Measurements from ENCODE around the gene WAS. TPM values are rescaled to one million over a fixed set of nuclear protein-coding genes. Genes with fewer than 3 reads are reported as not detected.

The WAS gene
- total and polyA plus RNA-seq, 7 donors, result 0.45 to 2.9 (median 0.85) TPM

- WGBS, 3 donors, result 0 to 42% (median 0%) methylated on average over 6 to 8 of the region's 8 CpGs
- Histone ChIP-seq H3K36me3 (ENCODE audit: insufficient read depth in 1 of 2, low read depth in 1 of 2) (peaks cover 0 to 10% of the 10 kb centered on the region in 2 donors), H3K9me3 (no peaks in the 10 kb centered on the region), H3K4me1 (peaks cover 7% of the 10 kb centered on the region), H3K27ac (peak overlapping the region; percentile 87), H3K4me3 (peak overlapping the region; percentile 68), H3K27me3 (ENCODE audit: insufficient read depth in 3 of 3, low read length in 2 of 3) (no peaks in the 10 kb centered on the region)
- TF ChIP-seq, protein P1, sequence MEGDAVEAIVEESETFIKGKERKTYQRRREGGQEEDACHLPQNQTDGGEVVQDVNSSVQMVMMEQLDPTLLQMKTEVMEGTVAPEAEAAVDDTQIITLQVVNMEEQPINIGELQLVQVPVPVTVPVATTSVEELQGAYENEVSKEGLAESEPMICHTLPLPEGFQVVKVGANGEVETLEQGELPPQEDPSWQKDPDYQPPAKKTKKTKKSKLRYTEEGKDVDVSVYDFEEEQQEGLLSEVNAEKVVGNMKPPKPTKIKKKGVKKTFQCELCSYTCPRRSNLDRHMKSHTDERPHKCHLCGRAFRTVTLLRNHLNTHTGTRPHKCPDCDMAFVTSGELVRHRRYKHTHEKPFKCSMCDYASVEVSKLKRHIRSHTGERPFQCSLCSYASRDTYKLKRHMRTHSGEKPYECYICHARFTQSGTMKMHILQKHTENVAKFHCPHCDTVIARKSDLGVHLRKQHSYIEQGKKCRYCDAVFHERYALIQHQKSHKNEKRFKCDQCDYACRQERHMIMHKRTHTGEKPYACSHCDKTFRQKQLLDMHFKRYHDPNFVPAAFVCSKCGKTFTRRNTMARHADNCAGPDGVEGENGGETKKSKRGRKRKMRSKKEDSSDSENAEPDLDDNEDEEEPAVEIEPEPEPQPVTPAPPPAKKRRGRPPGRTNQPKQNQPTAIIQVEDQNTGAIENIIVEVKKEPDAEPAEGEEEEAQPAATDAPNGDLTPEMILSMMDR (IDR thresholded peaks at IDR 0.05), result no peak
- intact Hi-C loops (cut with DNase I), result no loop called here
- DNase-seq (no peak), ATAC-seq (peak; percentile 11 to 51 (median 14))
These were observed 12.3 kb downstream of the WAS start for GRCh38 chrX:48695925-48696300.

DNA sequence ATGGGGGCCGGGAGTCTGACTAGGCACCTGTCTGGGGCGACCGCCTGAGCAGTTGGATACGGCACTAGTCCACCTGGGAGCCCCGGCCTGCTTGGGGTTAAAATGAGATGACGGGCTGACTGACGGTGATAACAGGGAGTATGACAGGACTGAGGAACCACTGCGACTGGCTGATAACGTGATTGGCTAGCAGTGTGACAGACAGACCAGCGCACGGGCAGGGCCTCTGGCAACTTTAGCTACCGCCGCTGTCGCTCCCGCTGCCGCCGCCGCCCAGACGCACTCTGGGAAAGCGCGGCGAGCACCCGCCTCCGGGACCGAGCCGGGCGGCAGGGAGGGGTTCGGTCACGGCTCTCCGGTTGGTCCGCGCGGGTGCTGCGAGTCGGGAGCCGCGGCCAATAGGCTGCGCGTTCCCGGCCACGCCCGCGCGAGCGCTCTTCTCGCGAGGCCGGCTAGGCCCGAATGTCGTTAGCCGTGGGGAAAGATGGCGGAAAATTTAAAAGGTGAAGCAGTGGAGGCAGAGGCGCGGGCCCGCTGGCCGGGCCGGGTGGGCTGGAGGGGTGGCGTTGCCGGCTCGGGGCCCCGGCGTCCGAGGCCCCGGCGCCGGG lies 12.8 kb downstream of the WAS start, which contains the start of gene SUV39H1:
SUV39H1 (plus strand) TSS at position 434 of the 608 bp plus-strand sequence; CDS start at position 485, 51 bp downstream.
- H3K27me3 ChIP-seq (ENCODE audit: insufficient read depth in 3 of 3, low read length in 2 of 3), result no peaks in the 10 kb centered on the region
- TF ChIP-seq, protein P1 (IDR thresholded peaks at IDR 0.05), result no peak
- ATAC-seq, result peak; percentile 95 to 97 (median 96)
- H3K27ac ChIP-seq, result peak within 1 kb of the TSS; percentile 87
- peaks cover 7% of the 10 kb centered on the region for H3K4me1 ChIP-seq
- 0 to 51% (median 0%) methylated on average over 30 to 66 of the region's 66 CpGs for WGBS, 3 donors
- no peaks in the 10 kb centered on the region for H3K9me3 ChIP-seq
- DNase-seq, result peak; percentile 91 to 95
- H3K4me3 ChIP-seq, result peak within 1 kb of the TSS; percentile 68
- peaks cover 0 to 15% of the 10 kb centered on the region in 2 donors for H3K36me3 ChIP-seq (ENCODE audit: insufficient read depth in 1 of 2, low read depth in 1 of 2)
- intact Hi-C loops (cut with DNase I), result no loop called here

GRCh38 chrX:48696909-48697727 lies 13.5 kb downstream of the WAS start:
- WGBS, 3 donors, result 1 to 35% (median 2%) methylated on average over 30 to 52 of the region's 56 CpGs
- Histone ChIP-seq H3K27ac (peak overlapping the region; percentile 87), H3K9me3 (no peaks in the 10 kb centered on the region), H3K4me3 (peak overlapping the region; percentile 68), H3K4me1 (peaks cover 7% of the 10 kb centered on the region), H3K27me3 (ENCODE audit: insufficient read depth in 3 of 3, low read length in 2 of 3) (no peaks in the 10 kb centered on the region), H3K36me3 (ENCODE audit: insufficient read depth in 1 of 2, low read depth in 1 of 2) (peaks cover 0 to 17% of the 10 kb centered on the region in 2 donors)
- intact Hi-C loops (cut with DNase I), result no loop called here
- TF ChIP-seq, protein P1 (IDR thresholded peaks at IDR 0.05), result no peak
- DNase-seq (peak in 1 of 2 donors; percentile 25), ATAC-seq (no peak)

DNA sequence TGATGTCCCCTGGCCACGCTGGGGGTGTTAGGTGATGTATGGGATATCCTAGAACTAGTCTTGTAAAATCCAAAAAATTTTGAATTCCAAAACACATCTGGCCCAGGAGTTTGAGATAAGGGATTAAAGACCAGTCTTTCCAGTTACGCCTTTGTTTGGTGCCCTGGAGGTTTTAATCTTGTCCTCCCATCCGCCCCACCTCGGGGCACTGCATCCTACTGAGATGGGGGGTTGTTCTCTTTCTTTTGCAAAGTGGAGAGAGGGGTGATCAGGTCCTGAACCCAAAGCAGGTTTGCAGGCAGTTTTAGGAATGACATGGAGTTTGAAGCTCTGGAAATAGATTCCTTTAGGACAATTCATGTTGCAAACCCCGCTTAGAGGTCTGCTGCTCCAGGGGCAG lies 14.7 kb downstream of the WAS start:
- Histone ChIP-seq H3K36me3 (ENCODE audit: insufficient read depth in 1 of 2, low read depth in 1 of 2) (peaks cover 0 to 17% of the 10 kb centered on the region in 2 donors), H3K4me3 (no peak overlapping the region), H3K9me3 (no peaks in the 10 kb centered on the region), H3K27me3 (ENCODE audit: insufficient read depth in 3 of 3, low read length in 2 of 3) (no peaks in the 10 kb centered on the region), H3K4me1 (peaks cover 7% of the 10 kb centered on the region), H3K27ac (no peak overlapping the region)
- intact Hi-C loops (cut with DNase I), result no loop called here
- ATAC-seq (no peak), DNase-seq (no peak)
- 87 to 95% (median 89%) methylated on average over 5 of the region's 5 CpGs for WGBS, 3 donors
- TF ChIP-seq, protein P1 (IDR thresholded peaks at IDR 0.05), result no peak

Measured in psoas muscle (tissue), 8 donors.